HL-60 (cell line): ENCODE data around the gene DLEU7.

Experiments
- DNase-seq, 2 experiments: peaks; one replicate each; pipeline ENCODE4 v3.0.0-alpha.2; 2010 to 2020; ENCODE audit warnings: low read depth in 1 of 2, low spot score in 1 of 2
- H3K27ac ChIP-seq: fragments of 250-450 bp; sonication (Bioruptor Pico); replicated peaks from 2 replicates; pipeline ENCODE4 v1.5.1; 2020; ENCODE audit warnings: mild to moderate bottlenecking, moderate library complexity
- H3K27me3 ChIP-seq: fragments of 250-450 bp; sonication (Bioruptor Pico); 2 replicates; pipeline ENCODE4 v1.5.1; 2021; ENCODE audit warnings: mild to moderate bottlenecking, moderate library complexity; ENCODE audit not compliant: insufficient read depth, poor library complexity, severe bottlenecking
- H3K4me3 ChIP-seq: replicated peaks from 2 replicates; pipeline ENCODE4 v1.5.1; 2011; ENCODE audit warnings: mild to moderate bottlenecking, control low read depth, low read length; ENCODE audit not compliant: insufficient read depth
- CTCF ChIP-seq: IDR thresholded peaks from one replicate; pipeline ENCODE4 v1.5.1; 2011; ENCODE audit warnings: low read length, control low read depth, inconsistent platforms; ENCODE audit not compliant: insufficient read depth
- GABPA ChIP-seq: IDR thresholded peaks from 2 replicates; pipeline ENCODE4 v1.6.1; 2012; ENCODE audit warnings: low read depth
- POLR2AphosphoS5 ChIP-seq: IDR thresholded peaks from 2 replicates; pipeline ENCODE4 v1.6.1; 2012; ENCODE audit warnings: low read depth
- SPI1 ChIP-seq: IDR thresholded peaks from 2 replicates; pipeline ENCODE4 v1.6.1; 2012; ENCODE audit warnings: low read depth, mild to moderate bottlenecking, borderline replicate concordance
- TF ChIP-seq, protein P1 (sequence below): IDR thresholded peaks from 2 replicates; pipeline ENCODE4 v1.6.1; 2012; ENCODE audit warnings: low read depth; ENCODE audit not compliant: insufficient replicate concordance

Gene DLEU7

GRCh38 chr13:50798923-50799322, 44.6 kb downstream of the DLEU7 start:
- no peaks in the 10 kb centered on the region for H3K27me3 ChIP-seq
- no peak overlapping the region for H3K4me3 ChIP-seq
- no peak for DNase-seq
- H3K27ac ChIP-seq, result no peak overlapping the region
- no peak for TF ChIP-seq SPI1
- no peak for TF ChIP-seq POLR2AphosphoS5

GRCh38 chr13:50797091-50797490, 46.4 kb downstream of the DLEU7 start:
- Histone ChIP-seq H3K27me3 (no peaks in the 10 kb centered on the region), H3K27ac (no peak overlapping the region), H3K4me3 (no peak overlapping the region)
- DNase-seq, result no peak
- TF ChIP-seq GABPA, result no peak
- TF ChIP-seq, protein P1, sequence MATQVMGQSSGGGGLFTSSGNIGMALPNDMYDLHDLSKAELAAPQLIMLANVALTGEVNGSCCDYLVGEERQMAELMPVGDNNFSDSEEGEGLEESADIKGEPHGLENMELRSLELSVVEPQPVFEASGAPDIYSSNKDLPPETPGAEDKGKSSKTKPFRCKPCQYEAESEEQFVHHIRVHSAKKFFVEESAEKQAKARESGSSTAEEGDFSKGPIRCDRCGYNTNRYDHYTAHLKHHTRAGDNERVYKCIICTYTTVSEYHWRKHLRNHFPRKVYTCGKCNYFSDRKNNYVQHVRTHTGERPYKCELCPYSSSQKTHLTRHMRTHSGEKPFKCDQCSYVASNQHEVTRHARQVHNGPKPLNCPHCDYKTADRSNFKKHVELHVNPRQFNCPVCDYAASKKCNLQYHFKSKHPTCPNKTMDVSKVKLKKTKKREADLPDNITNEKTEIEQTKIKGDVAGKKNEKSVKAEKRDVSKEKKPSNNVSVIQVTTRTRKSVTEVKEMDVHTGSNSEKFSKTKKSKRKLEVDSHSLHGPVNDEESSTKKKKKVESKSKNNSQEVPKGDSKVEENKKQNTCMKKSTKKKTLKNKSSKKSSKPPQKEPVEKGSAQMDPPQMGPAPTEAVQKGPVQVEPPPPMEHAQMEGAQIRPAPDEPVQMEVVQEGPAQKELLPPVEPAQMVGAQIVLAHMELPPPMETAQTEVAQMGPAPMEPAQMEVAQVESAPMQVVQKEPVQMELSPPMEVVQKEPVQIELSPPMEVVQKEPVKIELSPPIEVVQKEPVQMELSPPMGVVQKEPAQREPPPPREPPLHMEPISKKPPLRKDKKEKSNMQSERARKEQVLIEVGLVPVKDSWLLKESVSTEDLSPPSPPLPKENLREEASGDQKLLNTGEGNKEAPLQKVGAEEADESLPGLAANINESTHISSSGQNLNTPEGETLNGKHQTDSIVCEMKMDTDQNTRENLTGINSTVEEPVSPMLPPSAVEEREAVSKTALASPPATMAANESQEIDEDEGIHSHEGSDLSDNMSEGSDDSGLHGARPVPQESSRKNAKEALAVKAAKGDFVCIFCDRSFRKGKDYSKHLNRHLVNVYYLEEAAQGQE, result no peak
- no peak for TF ChIP-seq POLR2AphosphoS5
- TF ChIP-seq SPI1, result no peak
- no peak for TF ChIP-seq CTCF

- H3K27ac ChIP-seq, result no peak overlapping the region
- no peak for DNase-seq
- H3K4me3 ChIP-seq, result no peak overlapping the region
- no peaks in the 10 kb centered on the region for H3K27me3 ChIP-seq
- TF ChIP-seq SPI1 (no peak), GABPA (no peak), CTCF (no peak), POLR2AphosphoS5 (no peak)
- TF ChIP-seq, protein P1, result no peak
Observed at GRCh38 chr13:50796463-50796862, 47.0 kb downstream of the DLEU7 start.

DNA sequence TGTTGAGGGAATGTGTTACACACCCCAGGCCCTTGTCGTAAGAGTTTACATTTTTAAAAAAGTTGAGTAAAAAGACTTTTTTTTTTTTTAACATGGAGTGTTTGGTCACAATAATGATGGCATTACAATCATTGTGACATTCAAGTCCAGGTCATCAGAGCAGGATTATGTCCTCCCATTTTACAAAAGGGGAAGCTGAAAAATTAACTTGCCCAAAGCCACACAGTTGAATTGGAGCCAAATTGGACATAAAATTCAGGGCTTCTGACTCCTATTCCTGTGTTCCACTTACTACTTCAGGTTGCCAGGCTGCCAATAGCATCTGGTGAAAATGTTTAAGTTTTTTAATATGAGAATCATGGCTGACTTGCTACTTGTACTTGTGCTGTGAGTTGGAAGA, 49.3 kb downstream of the DLEU7 start:
- DNase-seq, result peak in 1 of 2 experiments; percentile 30
- no peaks in the 10 kb centered on the region for H3K27me3 ChIP-seq
- TF ChIP-seq, protein P1, result no peak
- TF ChIP-seq SPI1 (no peak; the same call in 1 of the 2 replicates), CTCF (no peak), GABPA (no peak), POLR2AphosphoS5 (no peak)
- no peak overlapping the region for H3K4me3 ChIP-seq
- no peak overlapping the region for H3K27ac ChIP-seq
